CD4-positive, alpha-beta T cell (primary cell): ENCODE measurements around the gene NANOS2. TPM values are rescaled to one million over a fixed set of nuclear protein-coding genes. Genes with fewer than 3 reads are reported as not detected.
A peak's percentile ranks its signal among the peaks of the same experiment; 100 is the strongest.

ENCODE experiments used
- ATAC-seq: fragments of 200-7000 bp; cut with Tn5 transposase; one replicate; pipeline ENCODE4 v1.10.0; 2022; ENCODE audit warnings: mild to moderate bottlenecking; ENCODE audit not compliant: poor library complexity
- CTCF ChIA-PET: fragments of 350-600 bp; sonication (Branson Sonifier 250); formaldehyde crosslinking; loops from one replicate; lab custom pipeline; 2021; ENCODE audit warnings: antibody characterized with exemption, inconsistent platforms; lab: Charles Lee
- POLR2A ChIA-PET: fragments of 350-600 bp; sonication (Branson Sonifier 250); formaldehyde crosslinking; loops from one replicate; lab custom pipeline; 2021; ENCODE audit warnings: antibody characterized with exemption, inconsistent platforms; lab: Charles Lee
- DNase-seq, 14 experiments: peaks; one replicate each; pipeline ENCODE4 v3.0.0-alpha.2; 2013 to 2020; ENCODE audit warnings: mixed read lengths in 2 of 14
- H3K27ac ChIP-seq, 2 donors: one replicate each; pipeline versions ENCODE4 v1.5.1 to v1.7.0; 2013; ENCODE audit warnings: low read length in 2 of 2, low read depth in 1 of 2, mild to moderate bottlenecking in 1 of 2
- H3K27me3 ChIP-seq, 2 experiments: 1 replicate in 1 of 2; 2 replicates in 1 of 2; pipeline versions ENCODE4 v1.6.1 to v1.7.0; 2013; ENCODE audit warnings: low read length in 2 of 2, control low read depth in 1 of 2, mild to moderate bottlenecking in 1 of 2, moderate library complexity in 1 of 2; ENCODE audit not compliant: insufficient read depth in 2 of 2, control insufficient read depth in 1 of 2
- H3K36me3 ChIP-seq: one replicate; pipeline ENCODE4 v1.6.1; 2013; ENCODE audit warnings: low read length, control low read depth; ENCODE audit not compliant: insufficient read depth
- H3K4me1 ChIP-seq: one replicate; pipeline ENCODE4 v1.6.1; 2013; ENCODE audit warnings: low read length, control low read depth; ENCODE audit not compliant: insufficient read depth
- H3K4me3 ChIP-seq: one replicate; pipeline ENCODE4 v1.5.1; 2013; ENCODE audit warnings: mild to moderate bottlenecking, low read length, moderate library complexity
- H3K9me3 ChIP-seq, 2 experiments: 1 replicate in 1 of 2; 2 replicates in 1 of 2; pipeline versions ENCODE4 v1.6.1 to v1.7.0; 2013; ENCODE audit warnings: low read length in 2 of 2, mild to moderate bottlenecking in 2 of 2, control low read depth in 1 of 2, moderate library complexity in 1 of 2; ENCODE audit not compliant: control insufficient read depth in 1 of 2, insufficient read depth in 1 of 2
- H3K27ac Mint-ChIP-seq: one replicate; pipeline ENCODE4 v1.8.0; 2020; ENCODE audit warnings: mixed read lengths
- H3K27me3 Mint-ChIP-seq: one replicate; pipeline ENCODE4 v1.8.0; 2021; ENCODE audit warnings: mixed read lengths
- H3K36me3 Mint-ChIP-seq: one replicate; pipeline ENCODE4 v1.8.0; 2021; ENCODE audit warnings: low read depth, mixed read lengths
- H3K4me1 Mint-ChIP-seq: one replicate; pipeline ENCODE4 v1.8.0; 2021; ENCODE audit warnings: low read depth, mixed read lengths
- H3K4me3 Mint-ChIP-seq: one replicate; pipeline ENCODE4 v1.8.0; 2020; ENCODE audit warnings: mild to moderate bottlenecking, mixed read lengths
- H3K9me3 Mint-ChIP-seq: one replicate; pipeline ENCODE4 v1.8.0; 2020; ENCODE audit warnings: mixed read lengths
- CTCF ChIP-seq: fragments of 200-600 bp; IDR thresholded peaks from one replicate; pipeline ENCODE4 v1.8.0; 2022; ENCODE audit warnings: antibody characterized with exemption, mild to moderate bottlenecking
- intact Hi-C, 2 experiments: fragments of 100-400 bp; cut with DNase I in 1 of 2; cut with micrococcal nuclease in 1 of 2; formaldehyde crosslinking; loops; one replicate each; pipeline versions ENCODE4 v1.15.1 to v1.9.0; 2023 to 2025; cut with DNase I, micrococcal nuclease
- total RNA-seq, 174 experiments: library from RNA in 2 of 174; stranded (reverse) in 2 of 174; gene quantifications; one replicate each; pipeline ENCODE4 v1.2.3 and lab custom pipeline; 2021 to 2026

The NANOS2 gene
- total RNA-seq, 2 experiments from 2014 or later: not detected

- POLR2A ChIA-PET: interaction anchor here (0.7 kb wide), 1 partner anchor 160 kb away, joined by 3 read pairs; no protein-coding TSS in a partner anchor
- H3K27ac ChIP-seq: no peak overlapping the region
- intact Hi-C loops: no loop called here
- H3K4me3 ChIP-seq: peak overlapping the region; percentile 38
- peaks cover 57% of the 10 kb centered on the region for H3K27me3 Mint-ChIP-seq
- ATAC-seq: peak; percentile 52
- peaks cover 3% of the 10 kb centered on the region for H3K9me3 Mint-ChIP-seq
- no peak overlapping the region for H3K27ac Mint-ChIP-seq
- H3K36me3 Mint-ChIP-seq: no peaks in the 10 kb centered on the region
- peaks cover 0 to 23% of the 10 kb centered on the region in 2 experiments for H3K9me3 ChIP-seq
- peak in 13 of 14 experiments; percentile 15 to 70 (median 29) for DNase-seq
- no peaks in the 10 kb centered on the region for H3K36me3 ChIP-seq
- peak overlapping the region; percentile 48 for H3K4me3 Mint-ChIP-seq
- CTCF ChIA-PET: no interaction called here
- no peak for TF ChIP-seq CTCF
- H3K4me1 Mint-ChIP-seq: peaks cover 4% of the 10 kb centered on the region
- peaks cover 12% of the 10 kb centered on the region for H3K4me1 ChIP-seq
- H3K27me3 ChIP-seq: peaks cover 27% of the 10 kb centered on the region in 2 experiments
Observed at GRCh38 chr19:45952686-45953505, 38.3 kb upstream of the NANOS2 start.

DNA sequence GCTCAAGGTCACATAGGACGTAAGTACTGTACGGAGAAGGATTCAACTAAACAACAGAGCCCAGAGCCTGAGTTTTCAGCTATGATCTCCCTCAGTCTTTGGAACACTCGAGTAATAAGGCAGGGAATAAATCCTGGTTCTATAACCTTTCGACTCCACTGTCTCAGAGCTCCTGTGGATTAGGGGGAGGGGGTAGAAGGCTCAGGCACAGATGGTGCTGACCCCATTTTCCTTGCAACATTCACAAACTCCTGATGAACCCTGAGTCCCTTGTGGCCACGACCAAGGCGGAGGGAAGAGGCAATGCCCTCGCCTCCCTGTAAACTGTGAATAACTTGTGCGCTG lies 37.7 kb upstream of the NANOS2 start:
- Histone ChIP-seq H3K4me3 (no peak overlapping the region), H3K9me3 (peaks cover 0 to 23% of the 10 kb centered on the region in 2 experiments), H3K4me1 (peaks cover 12% of the 10 kb centered on the region), H3K27ac (no peak overlapping the region), H3K36me3 (no peaks in the 10 kb centered on the region), H3K27me3 (peaks cover 27% of the 10 kb centered on the region in 2 experiments)
- ATAC-seq (no peak), DNase-seq (no peak)
- Mint-ChIP-seq H3K9me3 (peaks cover 3% of the 10 kb centered on the region), H3K27ac (no peak overlapping the region), H3K4me3 (no peak overlapping the region), H3K4me1 (peaks cover 4% of the 10 kb centered on the region), H3K36me3 (no peaks in the 10 kb centered on the region), H3K27me3 (peaks cover 58% of the 10 kb centered on the region)
- POLR2A ChIA-PET: interaction anchor here (0.7 kb wide), 1 partner anchor 159 kb away, joined by 3 read pairs; no protein-coding TSS in a partner anchor
- CTCF ChIA-PET: no interaction called here
- intact Hi-C loops: no loop called here
- TF ChIP-seq CTCF: no peak

DNA sequence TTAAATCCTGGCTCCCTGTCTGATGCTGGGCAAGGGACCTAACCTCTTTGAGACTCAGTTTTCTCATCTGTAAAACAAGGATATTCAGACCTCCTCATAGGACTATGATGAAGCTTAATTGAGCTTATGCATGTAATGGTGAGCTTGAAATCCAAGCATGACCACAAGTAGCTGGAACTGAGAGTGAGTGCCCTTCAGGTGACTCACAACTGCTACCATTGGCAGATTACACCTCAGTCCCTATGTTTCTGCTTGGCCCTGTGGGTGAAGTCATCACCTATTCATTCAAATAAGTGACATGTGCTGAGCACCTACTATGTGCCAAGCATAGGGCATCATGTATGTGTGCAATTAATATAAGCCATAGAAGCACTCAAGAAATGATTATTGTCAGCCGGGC lies 33.3 kb upstream of the NANOS2 start:
- no peaks in the 10 kb centered on the region for H3K36me3 ChIP-seq
- H3K27ac ChIP-seq: no peak overlapping the region
- intact Hi-C loops: no loop called here
- H3K9me3 ChIP-seq: peaks cover 0 to 6% of the 10 kb centered on the region in 2 experiments
- Mint-ChIP-seq H3K36me3 (no peaks in the 10 kb centered on the region), H3K4me1 (no peaks in the 10 kb centered on the region), H3K27me3 (peaks cover 48% of the 10 kb centered on the region), H3K27ac (no peak overlapping the region), H3K9me3 (no peaks in the 10 kb centered on the region), H3K4me3 (no peak overlapping the region)
- no peak overlapping the region for H3K4me3 ChIP-seq
- H3K4me1 ChIP-seq: peaks cover 7% of the 10 kb centered on the region
- ChIA-PET CTCF (interaction anchor here (0.9 kb wide), 1 partner anchor 81 kb away, joined by 3 read pairs; no protein-coding TSS in a partner anchor), POLR2A (no interaction called here)
- no peak for TF ChIP-seq CTCF
- DNase-seq: no peak
- peaks cover 15 to 17% of the 10 kb centered on the region in 2 experiments for H3K27me3 ChIP-seq
- no peak for ATAC-seq
